Endothelial cell of umbilical vein (primary cell): ENCODE data around the gene NT5C1A.

Experiments used
- TF ChIP-seq, protein P1 (sequence below): IDR thresholded peaks from 2 replicates; pipeline ENCODE4 v1.6.1; 2011; ENCODE audit not compliant: insufficient read depth, insufficient read length
- TF ChIP-seq, protein P2 (sequence below), 2 donors: IDR thresholded peaks; 1 replicate in 1 of 2; 2 replicates in 1 of 2; pipeline ENCODE4 v1.5.1; 2011; ENCODE audit warnings: low read length in 2 of 2, mild to moderate bottlenecking in 2 of 2, moderate library complexity in 2 of 2, control low read depth in 1 of 2, inconsistent platforms in 1 of 2, low read depth in 1 of 2; ENCODE audit not compliant: insufficient read depth in 1 of 2; ENCODE audit errors: extremely low read depth in 1 of 2

DNA sequence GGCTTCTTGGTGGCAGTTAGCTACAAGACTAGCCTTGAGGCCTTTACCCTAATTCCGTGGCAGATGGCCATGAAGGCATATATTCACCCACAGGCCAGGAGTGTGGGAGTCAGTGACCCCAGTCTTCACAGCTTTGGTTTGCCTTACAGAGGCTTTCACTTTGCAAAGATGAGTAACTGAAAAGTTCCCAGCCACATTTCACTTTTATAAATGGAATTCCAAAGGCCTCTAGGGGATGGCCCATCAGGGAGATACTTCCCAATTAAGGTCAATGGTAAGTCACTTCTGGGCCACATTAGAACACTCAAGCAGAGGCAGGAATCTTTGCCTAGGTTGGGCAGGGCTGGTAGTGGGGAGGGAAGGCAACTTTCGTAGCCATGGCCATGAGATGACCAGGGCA lies 19.4 kb downstream of the NT5C1A start:
- TF ChIP-seq, protein P1, sequence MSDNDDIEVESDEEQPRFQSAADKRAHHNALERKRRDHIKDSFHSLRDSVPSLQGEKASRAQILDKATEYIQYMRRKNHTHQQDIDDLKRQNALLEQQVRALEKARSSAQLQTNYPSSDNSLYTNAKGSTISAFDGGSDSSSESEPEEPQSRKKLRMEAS = no peak
- TF ChIP-seq, protein P2, sequence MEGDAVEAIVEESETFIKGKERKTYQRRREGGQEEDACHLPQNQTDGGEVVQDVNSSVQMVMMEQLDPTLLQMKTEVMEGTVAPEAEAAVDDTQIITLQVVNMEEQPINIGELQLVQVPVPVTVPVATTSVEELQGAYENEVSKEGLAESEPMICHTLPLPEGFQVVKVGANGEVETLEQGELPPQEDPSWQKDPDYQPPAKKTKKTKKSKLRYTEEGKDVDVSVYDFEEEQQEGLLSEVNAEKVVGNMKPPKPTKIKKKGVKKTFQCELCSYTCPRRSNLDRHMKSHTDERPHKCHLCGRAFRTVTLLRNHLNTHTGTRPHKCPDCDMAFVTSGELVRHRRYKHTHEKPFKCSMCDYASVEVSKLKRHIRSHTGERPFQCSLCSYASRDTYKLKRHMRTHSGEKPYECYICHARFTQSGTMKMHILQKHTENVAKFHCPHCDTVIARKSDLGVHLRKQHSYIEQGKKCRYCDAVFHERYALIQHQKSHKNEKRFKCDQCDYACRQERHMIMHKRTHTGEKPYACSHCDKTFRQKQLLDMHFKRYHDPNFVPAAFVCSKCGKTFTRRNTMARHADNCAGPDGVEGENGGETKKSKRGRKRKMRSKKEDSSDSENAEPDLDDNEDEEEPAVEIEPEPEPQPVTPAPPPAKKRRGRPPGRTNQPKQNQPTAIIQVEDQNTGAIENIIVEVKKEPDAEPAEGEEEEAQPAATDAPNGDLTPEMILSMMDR (IDR thresholded peaks at IDR 0.05; ENCODE audit: extremely low read depth in 1 of 2, insufficient read depth in 1 of 2, low read depth in 1 of 2, low read length in 2 of 2) = no peak
